Rectal smooth muscle tissue (tissue), 1 donor: ENCODE measurements around the gene EP300.
A peak's percentile ranks its signal among the peaks of the same experiment; 100 is the strongest.
"Not testable (repeated sequence)": the region's sequence is repeated elsewhere in the genome, so short reads cannot be mapped to it uniquely, and the experiment has no call there.

ENCODE experiments used
- H3K27ac ChIP-seq: one replicate; pipeline ENCODE4 v1.7.0; 2013; ENCODE audit warnings: low read depth, low read length, inconsistent platforms
- H3K27me3 ChIP-seq: one replicate; pipeline ENCODE4 v1.7.0; 2013; ENCODE audit warnings: low read length; ENCODE audit not compliant: control insufficient read depth, insufficient read depth
- H3K36me3 ChIP-seq: one replicate; pipeline ENCODE4 v1.7.0; 2013; ENCODE audit warnings: low read length; ENCODE audit not compliant: control insufficient read depth, insufficient read depth
- H3K4me1 ChIP-seq: one replicate; pipeline ENCODE4 v1.7.0; 2013; ENCODE audit warnings: low read length; ENCODE audit not compliant: control insufficient read depth, insufficient read depth
- H3K4me3 ChIP-seq: one replicate; pipeline ENCODE4 v1.7.0; 2013; ENCODE audit warnings: low read length
- H3K9ac ChIP-seq: one replicate; pipeline ENCODE4 v1.7.0; 2013; ENCODE audit warnings: low read length

The EP300 gene

DNA sequence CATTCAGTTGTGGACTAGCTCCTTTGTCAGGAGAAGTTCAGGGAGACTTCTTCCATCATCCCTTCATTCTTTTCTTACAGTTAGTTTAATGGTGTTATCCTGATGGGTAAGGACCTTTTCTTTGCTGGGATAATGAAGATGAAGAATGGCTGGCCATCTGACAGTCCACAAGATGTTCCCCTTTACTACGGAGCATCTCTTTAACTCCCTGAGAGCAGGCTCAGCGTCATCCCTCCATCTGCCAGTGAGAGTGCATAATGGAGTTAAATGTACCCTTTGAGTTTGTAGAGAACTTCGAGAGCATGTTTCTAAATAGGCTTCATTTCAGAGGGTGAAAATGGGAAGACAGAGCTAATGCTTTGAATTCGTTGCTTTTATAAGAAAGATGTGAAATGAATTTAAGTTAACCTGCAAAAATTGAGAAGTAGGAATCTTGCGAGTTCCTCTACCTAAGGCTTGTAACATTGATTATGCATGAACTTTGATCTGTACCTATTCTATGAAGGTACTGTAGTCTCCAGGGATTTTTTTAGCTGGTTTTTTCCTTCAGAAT lies 1.7 kb downstream of the EP300 start:
- H3K4me3 ChIP-seq = peak overlapping the region; percentile 85
- H3K36me3 ChIP-seq = no peaks in the 10 kb centered on the region
- no peak overlapping the region for H3K27ac ChIP-seq
- no peaks in the 10 kb centered on the region for H3K27me3 ChIP-seq
- peaks cover 18% of the 10 kb centered on the region for H3K4me1 ChIP-seq
- H3K9ac ChIP-seq = no peak overlapping the region

GRCh38 chr22:41096391-41096790 lies 4.0 kb downstream of the EP300 start:
- H3K4me1 ChIP-seq = peaks cover 21% of the 10 kb centered on the region
- H3K36me3 ChIP-seq = no peaks in the 10 kb centered on the region
- peak overlapping the region; percentile 13 for H3K4me3 ChIP-seq
- H3K27me3 ChIP-seq = no peaks in the 10 kb centered on the region
- H3K9ac ChIP-seq = no peak overlapping the region
- no peak overlapping the region for H3K27ac ChIP-seq

- no peak overlapping the region for H3K4me3 ChIP-seq
- H3K27me3 ChIP-seq = no peaks in the 10 kb centered on the region
- H3K36me3 ChIP-seq = no peaks in the 10 kb centered on the region
- H3K27ac ChIP-seq = no peak overlapping the region
- peaks cover 21% of the 10 kb centered on the region for H3K4me1 ChIP-seq
- no peak overlapping the region for H3K9ac ChIP-seq
These were observed 4.4 kb downstream of the EP300 start for GRCh38 chr22:41096841-41097240.

DNA sequence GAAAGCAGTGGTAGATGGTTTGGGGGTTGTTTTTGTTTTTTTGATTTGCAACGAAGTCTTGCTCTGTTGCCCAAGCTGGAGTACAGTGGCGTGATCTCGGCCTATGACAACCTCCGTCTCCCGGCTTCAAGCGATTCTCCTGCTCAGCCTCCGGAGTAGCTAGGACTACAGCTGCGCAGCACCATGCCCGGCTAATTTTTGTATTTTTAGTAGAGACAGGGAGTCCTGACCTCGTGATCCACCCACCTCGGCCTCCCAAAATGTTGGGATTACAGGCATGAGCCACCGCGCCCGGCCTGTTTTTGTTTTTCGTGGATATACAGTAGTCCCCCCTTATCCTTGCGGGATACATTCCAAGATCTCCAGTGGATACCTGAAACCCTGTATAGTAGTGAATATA lies 6.6 kb downstream of the EP300 start:
- no peak overlapping the region for H3K9ac ChIP-seq
- H3K36me3 ChIP-seq = no peaks in the 10 kb centered on the region
- no peak overlapping the region for H3K4me3 ChIP-seq
- peaks cover 21% of the 10 kb centered on the region for H3K4me1 ChIP-seq
- no peaks in the 10 kb centered on the region for H3K27me3 ChIP-seq
- H3K27ac ChIP-seq = no peak overlapping the region

DNA sequence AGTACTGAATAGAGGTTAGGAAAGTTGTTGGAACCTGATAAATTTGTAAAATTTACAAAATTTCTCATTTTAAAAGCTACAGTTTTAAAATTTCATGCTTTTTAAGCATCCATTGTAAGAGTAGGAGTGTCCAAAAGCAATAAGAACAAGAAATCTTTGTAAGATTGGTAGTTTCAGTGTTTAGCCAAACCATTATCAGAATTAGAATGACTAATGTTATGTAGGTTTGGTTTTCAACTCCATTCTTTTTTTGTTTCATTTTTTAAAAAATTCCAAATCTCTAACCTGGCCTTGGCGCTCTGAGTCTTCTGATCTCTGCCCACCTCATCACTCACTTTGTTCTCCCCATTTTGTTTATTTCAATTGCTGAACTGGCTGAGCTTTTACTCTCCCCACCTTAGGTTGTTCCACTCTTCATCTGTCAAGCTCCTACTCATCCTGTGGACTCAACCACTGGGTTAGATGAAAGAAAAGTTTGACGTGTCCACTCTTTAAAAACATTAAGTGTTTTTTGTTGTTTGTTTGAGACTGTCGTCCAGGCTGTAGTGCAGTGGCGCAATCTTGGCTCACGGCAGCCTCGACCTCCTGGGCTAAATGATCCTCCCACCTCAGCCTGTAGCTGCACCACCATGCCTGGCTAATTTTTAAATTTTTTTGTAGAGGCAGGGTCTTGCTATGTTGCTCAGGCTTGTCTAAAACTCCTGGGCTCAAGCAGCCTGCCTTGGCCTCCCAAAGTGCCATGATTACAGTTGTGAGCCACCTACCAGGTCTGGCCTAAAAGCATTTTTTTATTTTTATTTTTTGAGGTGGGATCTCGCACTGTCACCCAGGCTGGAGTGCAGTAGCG lies 14.0 kb downstream of the EP300 start:
- Histone ChIP-seq H3K4me3 (no peak overlapping the region), H3K9ac (no peak overlapping the region), H3K36me3 (peaks cover 2% of the 10 kb centered on the region), H3K27ac (no peak overlapping the region), H3K27me3 (no peaks in the 10 kb centered on the region), H3K4me1 (no peaks in the 10 kb centered on the region)

DNA sequence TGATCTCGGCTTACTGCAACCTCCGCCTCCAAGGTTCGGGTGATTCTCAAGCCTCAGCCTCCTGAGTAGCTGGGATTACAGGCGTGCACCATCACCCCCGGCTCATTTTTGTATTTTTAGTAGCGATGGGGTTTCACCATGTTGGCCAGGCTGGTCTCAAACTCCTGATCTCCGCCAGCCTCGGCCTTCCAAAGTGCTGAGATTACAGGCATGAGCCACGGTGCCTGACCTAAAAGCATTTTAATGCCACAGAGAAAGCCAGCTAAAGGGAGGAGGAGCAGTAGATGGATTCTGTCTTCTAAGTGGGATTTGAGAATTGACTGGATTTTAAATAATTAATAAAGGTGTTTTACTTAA lies 14.6 kb downstream of the EP300 start:
- not testable (repeated sequence) for H3K9ac ChIP-seq, H3K36me3 ChIP-seq, H3K4me3 ChIP-seq, H3K27me3 ChIP-seq, H3K27ac ChIP-seq, H3K4me1 ChIP-seq

DNA sequence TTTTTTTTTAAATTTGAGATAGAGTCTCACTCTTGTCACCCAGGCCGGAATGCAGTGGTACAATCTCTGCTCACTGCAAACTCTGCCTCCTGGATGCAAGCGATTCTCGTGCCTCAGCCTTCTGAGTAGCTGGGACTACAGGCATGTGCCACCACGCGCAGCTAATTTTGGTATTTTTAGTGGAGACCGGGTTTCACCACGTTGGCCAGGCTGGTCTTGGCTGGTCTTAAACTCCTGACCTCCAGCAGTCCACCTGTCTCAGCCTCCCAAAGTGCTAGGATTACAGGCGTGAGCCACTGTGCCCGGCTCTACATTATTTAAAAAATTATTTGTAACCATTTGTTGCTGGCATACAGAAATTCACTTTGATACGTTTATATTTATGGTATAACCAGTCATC lies 18.6 kb downstream of the EP300 start:
- H3K27ac ChIP-seq = no peak overlapping the region
- no peaks in the 10 kb centered on the region for H3K4me1 ChIP-seq

GRCh38 chr22:41116342-41116741 lies 23.9 kb downstream of the EP300 start:
- H3K4me1 ChIP-seq = no peaks in the 10 kb centered on the region
- H3K4me3 ChIP-seq = no peak overlapping the region
- H3K36me3 ChIP-seq = peaks cover 10% of the 10 kb centered on the region

More for the DNA sequence above, 18.6 kb downstream of the EP300 start:
- H3K36me3 ChIP-seq = peaks cover 2% of the 10 kb centered on the region
- H3K27me3 ChIP-seq = no peaks in the 10 kb centered on the region
- H3K9ac ChIP-seq = no peak overlapping the region
- H3K4me3 ChIP-seq = no peak overlapping the region

GRCh38 chr22:41117127-41117965 lies 25.0 kb downstream of the EP300 start:
- peaks cover 10% of the 10 kb centered on the region for H3K36me3 ChIP-seq
- H3K27ac ChIP-seq = no peak overlapping the region
- no peak overlapping the region for H3K9ac ChIP-seq
- no peaks in the 10 kb centered on the region for H3K27me3 ChIP-seq
- H3K4me3 ChIP-seq = no peak overlapping the region
- no peaks in the 10 kb centered on the region for H3K4me1 ChIP-seq

More at GRCh38 chr22:41116342-41116741, 23.9 kb downstream of the EP300 start:
- no peaks in the 10 kb centered on the region for H3K27me3 ChIP-seq
- no peak overlapping the region for H3K27ac ChIP-seq
- H3K9ac ChIP-seq = no peak overlapping the region

- H3K27me3 ChIP-seq = no peaks in the 10 kb centered on the region
- H3K36me3 ChIP-seq = peaks cover 23% of the 10 kb centered on the region
- no peak overlapping the region for H3K9ac ChIP-seq
- H3K4me1 ChIP-seq = no peaks in the 10 kb centered on the region
- no peak overlapping the region for H3K4me3 ChIP-seq
- H3K27ac ChIP-seq = no peak overlapping the region
These were observed 30.8 kb downstream of the EP300 start for GRCh38 chr22:41123151-41123550.

DNA sequence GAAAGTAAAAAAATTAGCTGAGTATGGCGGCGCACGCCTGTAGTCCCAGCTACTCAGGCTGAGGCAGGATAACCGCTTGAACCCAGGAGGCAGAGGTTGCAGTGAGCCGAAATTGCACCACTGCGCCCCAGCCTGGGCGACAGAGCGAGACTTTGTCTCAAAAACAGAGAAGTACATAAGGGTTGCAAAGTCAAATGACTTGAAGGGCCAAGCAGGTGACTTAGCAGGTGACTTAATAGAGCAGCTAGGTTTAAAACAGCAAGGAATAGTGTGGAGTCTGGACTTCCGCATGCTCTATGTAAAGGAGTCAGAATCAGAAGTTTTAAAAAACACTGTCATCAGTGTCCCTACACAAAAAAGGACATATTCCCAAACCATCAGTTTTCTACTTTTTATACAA lies 31.7 kb downstream of the EP300 start:
- H3K36me3 ChIP-seq = peaks cover 21% of the 10 kb centered on the region
- H3K4me1 ChIP-seq = no peaks in the 10 kb centered on the region

DNA sequence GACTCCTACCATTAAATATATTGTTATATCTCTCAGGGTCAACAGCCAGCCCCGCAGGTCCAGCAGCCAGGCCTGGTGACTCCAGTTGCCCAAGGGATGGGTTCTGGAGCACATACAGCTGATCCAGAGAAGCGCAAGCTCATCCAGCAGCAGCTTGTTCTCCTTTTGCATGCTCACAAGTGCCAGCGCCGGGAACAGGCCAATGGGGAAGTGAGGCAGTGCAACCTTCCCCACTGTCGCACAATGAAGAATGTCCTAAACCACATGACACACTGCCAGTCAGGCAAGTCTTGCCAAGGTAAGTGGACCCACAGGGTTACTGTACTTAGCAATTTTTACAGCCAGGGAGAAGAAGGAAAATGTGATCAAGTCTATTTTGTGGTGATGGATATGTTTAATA lies 35.1 kb downstream of the EP300 start:
- Histone ChIP-seq H3K27me3 (no peaks in the 10 kb centered on the region), H3K4me3 (no peak overlapping the region), H3K36me3 (peaks cover 43% of the 10 kb centered on the region), H3K27ac (no peak overlapping the region), H3K9ac (no peak overlapping the region), H3K4me1 (no peaks in the 10 kb centered on the region)

More for the DNA sequence above, 31.7 kb downstream of the EP300 start:
- Histone ChIP-seq H3K9ac (no peak overlapping the region), H3K4me3 (no peak overlapping the region), H3K27ac (no peak overlapping the region), H3K27me3 (no peaks in the 10 kb centered on the region)
